Peyer's patch (tissue), 4 donors: ENCODE results near the gene ERC2. TPM values are rescaled to one million over a fixed set of nuclear protein-coding genes. Genes with fewer than 3 reads are reported as not detected.

Source experiments
- DNase-seq, 3 donors: peaks; one replicate each; pipeline ENCODE4 v3.0.0-alpha.2; 2017 to 2019
- H3K27ac ChIP-seq, 4 donors: fragments of 200-600 bp; sonication (generic); one replicate each; pipeline ENCODE4 v1.5.1; 2016 to 2019
- H3K27me3 ChIP-seq, 2 donors: fragments of 200-600 bp; sonication (generic); one replicate each; pipeline ENCODE4 v1.5.1; 2019
- H3K36me3 ChIP-seq, 3 donors: fragments of 200-600 bp; sonication (generic); one replicate each; pipeline ENCODE4 v1.5.1; 2016 to 2019
- H3K4me1 ChIP-seq, 4 donors: fragments of 200-600 bp; sonication (generic); one replicate each; pipeline ENCODE4 v1.5.1; 2016 to 2019
- H3K4me3 ChIP-seq, 4 donors: fragments of 200-600 bp; sonication (generic); 1 replicate in 3 of 4; 2 replicates in 1 of 4; pipeline ENCODE4 v1.5.1; 2016 to 2019; ENCODE audit warnings: mild to moderate bottlenecking in 1 of 4
- H3K9me3 ChIP-seq, 4 donors: fragments of 200-600 bp; sonication (generic); one replicate each; pipeline ENCODE4 v1.5.1; 2016 to 2019; ENCODE audit warnings: mild to moderate bottlenecking in 1 of 4
- POLR2A ChIP-seq, 2 donors: fragments of 450-650 bp; IDR thresholded peaks; one replicate each; pipeline ENCODE4 v1.5.1; 2017; ENCODE audit warnings: antibody characterized with exemption in 2 of 2, mild to moderate bottlenecking in 2 of 2, moderate library complexity in 2 of 2
- total RNA-seq, 4 donors: library from RNA; depleted of rRNA; stranded (reverse); fragments of >200 nt; gene quantifications; one replicate each; pipeline ENCODE4 v1.1.0, GENCODE V29; 2016
- TF ChIP-seq, protein P1 (sequence below), 6 experiments: fragments of 450-650 bp in 4 of 6; fragments of 200-600 bp in 2 of 6; sonication (generic) in 1 of 6; IDR thresholded peaks; one replicate each; pipeline ENCODE4 v1.5.1; 2017 to 2019; ENCODE audit warnings: antibody characterized with exemption in 6 of 6, mild to moderate bottlenecking in 3 of 6, moderate library complexity in 1 of 6

ERC2 gene
- total RNA-seq, 4 donors from 2014 or later = 0.18 to 0.83 TPM; not detected in 2

DNA sequence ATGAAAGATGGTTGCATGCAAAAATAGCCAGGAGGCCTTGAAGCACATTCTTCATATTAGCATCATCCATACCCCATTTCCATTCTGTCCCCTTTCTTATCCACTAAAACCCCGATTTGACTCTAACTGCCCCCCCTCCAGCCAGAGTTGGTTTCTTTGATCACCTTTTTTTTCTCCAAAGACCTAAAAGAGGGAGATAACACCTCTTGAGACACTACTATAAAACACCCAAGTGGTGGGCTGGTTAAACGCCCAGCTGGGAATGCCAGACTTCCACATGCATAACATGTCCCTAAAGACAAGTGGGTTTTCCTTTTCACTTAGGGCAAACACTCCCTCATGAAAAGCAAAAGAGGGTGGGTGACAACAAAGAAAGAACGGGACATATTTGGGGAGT, 847.2 kb downstream of the ERC2 start:
- no peak for TF ChIP-seq POLR2A (IDR thresholded peaks at IDR 0.05)
- TF ChIP-seq, protein P1, sequence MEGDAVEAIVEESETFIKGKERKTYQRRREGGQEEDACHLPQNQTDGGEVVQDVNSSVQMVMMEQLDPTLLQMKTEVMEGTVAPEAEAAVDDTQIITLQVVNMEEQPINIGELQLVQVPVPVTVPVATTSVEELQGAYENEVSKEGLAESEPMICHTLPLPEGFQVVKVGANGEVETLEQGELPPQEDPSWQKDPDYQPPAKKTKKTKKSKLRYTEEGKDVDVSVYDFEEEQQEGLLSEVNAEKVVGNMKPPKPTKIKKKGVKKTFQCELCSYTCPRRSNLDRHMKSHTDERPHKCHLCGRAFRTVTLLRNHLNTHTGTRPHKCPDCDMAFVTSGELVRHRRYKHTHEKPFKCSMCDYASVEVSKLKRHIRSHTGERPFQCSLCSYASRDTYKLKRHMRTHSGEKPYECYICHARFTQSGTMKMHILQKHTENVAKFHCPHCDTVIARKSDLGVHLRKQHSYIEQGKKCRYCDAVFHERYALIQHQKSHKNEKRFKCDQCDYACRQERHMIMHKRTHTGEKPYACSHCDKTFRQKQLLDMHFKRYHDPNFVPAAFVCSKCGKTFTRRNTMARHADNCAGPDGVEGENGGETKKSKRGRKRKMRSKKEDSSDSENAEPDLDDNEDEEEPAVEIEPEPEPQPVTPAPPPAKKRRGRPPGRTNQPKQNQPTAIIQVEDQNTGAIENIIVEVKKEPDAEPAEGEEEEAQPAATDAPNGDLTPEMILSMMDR (IDR thresholded peaks at IDR 0.05) = no peak
- Histone ChIP-seq H3K27ac (no peak overlapping the region), H3K4me3 (no peak overlapping the region), H3K9me3 (no peaks in the 10 kb centered on the region), H3K36me3 (no peaks in the 10 kb centered on the region), H3K27me3 (no peaks in the 10 kb centered on the region), H3K4me1 (no peaks in the 10 kb centered on the region)
- DNase-seq = no peak

DNA sequence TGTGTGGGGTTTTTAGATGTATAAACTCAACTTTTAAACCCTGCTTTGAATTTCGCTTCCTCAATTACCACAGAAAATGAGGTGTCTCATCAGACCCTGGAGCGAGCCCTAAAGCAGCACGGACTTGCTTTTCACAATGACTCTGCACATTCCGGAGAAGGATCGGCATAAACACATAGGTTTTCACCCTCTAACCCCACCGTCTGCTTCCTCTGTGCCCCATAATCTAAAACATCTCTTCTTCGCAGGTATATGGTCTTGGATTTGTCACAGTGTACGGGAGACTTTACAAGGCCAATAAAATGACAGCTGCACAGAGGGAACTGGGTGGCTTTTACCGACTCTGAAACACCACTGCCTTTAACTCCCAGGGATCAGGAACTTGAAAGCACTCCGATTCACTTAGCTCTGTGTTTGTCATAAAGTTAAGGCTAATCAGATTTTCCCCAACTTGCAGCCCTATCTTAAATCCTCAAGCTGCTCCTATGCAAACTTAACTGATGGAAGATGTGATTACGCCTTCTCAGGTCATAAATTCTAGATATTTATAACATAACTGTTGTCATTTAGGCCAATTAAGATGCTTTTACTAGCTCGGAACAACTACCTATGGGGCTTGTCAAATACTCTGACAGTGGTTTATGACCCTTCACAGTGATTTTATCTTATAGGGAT, 847.8 kb downstream of the ERC2 start:
- TF ChIP-seq, protein P1 (IDR thresholded peaks at IDR 0.05) = no peak
- TF ChIP-seq POLR2A (IDR thresholded peaks at IDR 0.05) = no peak
- no peak for DNase-seq
- Histone ChIP-seq H3K36me3 (no peaks in the 10 kb centered on the region), H3K4me1 (no peaks in the 10 kb centered on the region), H3K4me3 (no peak overlapping the region), H3K9me3 (no peaks in the 10 kb centered on the region), H3K27me3 (no peaks in the 10 kb centered on the region), H3K27ac (no peak overlapping the region)

DNA sequence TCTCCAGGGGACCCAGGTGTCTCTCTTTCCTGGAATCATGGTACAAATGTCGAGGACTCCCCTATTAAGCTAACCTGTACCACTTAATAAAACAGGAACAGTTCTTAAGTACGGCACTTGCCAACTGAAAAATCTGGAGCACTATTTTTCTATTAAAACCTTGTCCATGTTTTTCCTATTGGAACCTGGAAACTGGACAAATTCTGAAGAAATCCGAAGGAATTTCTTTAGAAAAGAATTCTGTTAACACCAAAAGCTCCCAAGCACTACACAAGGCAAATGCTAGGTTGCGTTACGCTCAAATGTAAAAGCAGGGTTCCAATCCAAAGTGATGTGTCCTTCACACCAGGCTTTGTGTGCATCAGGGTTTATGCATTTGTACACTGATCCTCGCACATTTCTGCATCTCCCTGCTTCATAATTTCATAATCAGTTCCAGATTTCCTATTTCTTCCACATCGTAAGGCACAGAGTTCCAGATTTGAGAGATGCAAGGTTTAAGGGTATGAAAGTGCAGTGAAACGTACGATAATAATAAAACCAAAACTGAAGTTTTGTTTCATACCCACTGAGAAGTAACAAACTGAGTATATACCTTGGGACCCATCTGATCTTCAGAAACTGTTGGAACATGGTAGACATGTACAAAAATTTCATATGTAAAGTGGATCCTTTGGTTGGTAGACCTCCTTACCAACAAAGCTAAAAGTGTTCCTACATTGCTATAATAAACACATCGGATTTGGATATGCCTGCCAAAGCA, 849.0 kb downstream of the ERC2 start:
- Histone ChIP-seq H3K9me3 (no peaks in the 10 kb centered on the region), H3K27ac (no peak overlapping the region), H3K4me1 (no peaks in the 10 kb centered on the region), H3K27me3 (no peaks in the 10 kb centered on the region), H3K36me3 (no peaks in the 10 kb centered on the region), H3K4me3 (no peak overlapping the region)
- no peak for TF ChIP-seq POLR2A (IDR thresholded peaks at IDR 0.05)
- TF ChIP-seq, protein P1 (IDR thresholded peaks at IDR 0.05) = no peak
- DNase-seq = no peak

DNA sequence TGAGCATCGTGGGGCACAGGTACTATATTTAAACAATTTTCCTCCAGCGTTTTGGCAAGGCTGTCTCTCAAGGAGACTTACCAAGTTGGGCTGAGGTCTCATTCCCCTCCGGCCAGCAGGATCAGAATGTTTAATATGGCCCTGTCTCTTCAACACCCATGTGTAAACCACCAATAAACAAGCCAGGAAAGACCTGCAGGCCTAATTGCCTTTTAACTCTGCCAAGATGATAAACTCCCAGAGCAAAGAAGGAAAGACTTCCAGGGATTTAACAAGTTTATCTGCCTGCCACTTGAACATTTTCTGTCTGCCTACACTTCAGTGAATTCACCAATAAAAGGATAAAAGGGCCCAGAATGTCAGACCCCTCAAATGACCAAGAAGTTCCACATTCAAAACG, 850.9 kb downstream of the ERC2 start:
- no peak for DNase-seq
- no peak overlapping the region for H3K4me3 ChIP-seq
- TF ChIP-seq POLR2A (IDR thresholded peaks at IDR 0.05) = no peak
- TF ChIP-seq, protein P1 (IDR thresholded peaks at IDR 0.05) = no peak
- no peaks in the 10 kb centered on the region for H3K27me3 ChIP-seq
- H3K36me3 ChIP-seq = no peaks in the 10 kb centered on the region
- no peaks in the 10 kb centered on the region for H3K9me3 ChIP-seq
- no peaks in the 10 kb centered on the region for H3K4me1 ChIP-seq
- no peak overlapping the region for H3K27ac ChIP-seq

DNA sequence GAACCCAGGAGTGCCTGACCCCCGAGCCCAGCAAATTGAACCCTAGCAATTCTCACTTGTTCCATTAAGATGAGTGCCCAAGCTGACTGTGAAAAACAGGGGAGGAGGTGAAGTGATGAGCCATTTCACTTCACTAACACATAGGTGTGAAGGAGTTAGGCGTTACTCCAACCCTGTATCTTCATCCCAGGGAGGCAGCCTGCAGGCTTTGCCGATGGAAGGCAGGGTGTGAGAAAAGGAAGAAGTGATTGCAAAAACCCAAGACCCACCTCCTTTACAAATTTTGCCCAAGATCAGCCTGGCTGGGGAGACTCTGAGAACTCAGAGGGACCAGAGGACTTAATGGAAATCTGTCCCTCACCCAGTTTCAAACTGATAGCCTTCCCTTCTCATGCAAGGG, 851.5 kb downstream of the ERC2 start:
- Histone ChIP-seq H3K4me1 (no peaks in the 10 kb centered on the region), H3K27ac (no peak overlapping the region), H3K27me3 (no peaks in the 10 kb centered on the region), H3K36me3 (no peaks in the 10 kb centered on the region), H3K4me3 (no peak overlapping the region), H3K9me3 (no peaks in the 10 kb centered on the region)
- no peak for DNase-seq
- TF ChIP-seq, protein P1 (IDR thresholded peaks at IDR 0.05) = no peak
- TF ChIP-seq POLR2A (IDR thresholded peaks at IDR 0.05) = no peak
